Head of caudate nucleus (tissue), 42 donors: ENCODE data around the gene PHTF1.
"Not testable (repeated sequence)": the region's sequence is repeated elsewhere in the genome, so short reads cannot be mapped to it uniquely, and the experiment has no call there.

Experiments used
- DNase-seq, 42 donors: peaks; one replicate each; pipeline versions ENCODE4 v3.0.0 to v3.0.0-alpha.2; 2020 to 2021; ENCODE audit warnings: mixed read lengths in 7 of 42
- intact Hi-C: fragments of 100-400 bp; cut with DNase I; formaldehyde crosslinking; loops from one replicate; pipeline ENCODE4 v1.15.0; 2022

PHTF1 gene

GRCh38 chr1:113744114-113744513 lies 15.2 kb downstream of the PHTF1 start:
- no peak for DNase-seq
- intact Hi-C loops, result no loop called here

GRCh38 chr1:113742515-113742914 lies 16.8 kb downstream of the PHTF1 start:
- intact Hi-C loops, result no loop called here
- DNase-seq, result no peak

- intact Hi-C loops, result no loop called here
- no peak for DNase-seq
Observed at GRCh38 chr1:113734357-113735055, 24.8 kb downstream of the PHTF1 start.

GRCh38 chr1:113732802-113733201 lies 26.5 kb downstream of the PHTF1 start:
- DNase-seq, result peak in 7 of 42 donors; percentile 6 to 46 (median 19)
- intact Hi-C loops, result no loop called here

- intact Hi-C loops, result no loop called here
- DNase-seq, result no peak
Observed at GRCh38 chr1:113721010-113721409, 38.3 kb downstream of the PHTF1 start.

GRCh38 chr1:113718621-113719020 lies 40.7 kb downstream of the PHTF1 start:
- intact Hi-C loops, DNase-seq: not testable (repeated sequence)

GRCh38 chr1:113717506-113717905 lies 41.8 kb downstream of the PHTF1 start:
- intact Hi-C loops, DNase-seq: not testable (repeated sequence)

- no peak for DNase-seq
Observed at GRCh38 chr1:113714606-113715269, 44.5 kb downstream of the PHTF1 start.

GRCh38 chr1:113701429-113701828 lies 57.9 kb downstream of the PHTF1 start:
- no peak for DNase-seq
- intact Hi-C loops, result no loop called here

More at GRCh38 chr1:113714606-113715269, 44.5 kb downstream of the PHTF1 start:
- intact Hi-C loops, result no loop called here

- no peak for DNase-seq
- intact Hi-C loops, result no loop called here
Observed at GRCh38 chr1:113694910-113695309, 64.4 kb downstream of the PHTF1 start.

- DNase-seq, result no peak
- intact Hi-C loops, result no loop called here
Observed at GRCh38 chr1:113692824-113693431, 66.4 kb downstream of the PHTF1 start.

GRCh38 chr1:113692342-113692741 lies 66.9 kb downstream of the PHTF1 start:
- intact Hi-C loops, result no loop called here
- no peak for DNase-seq

- no peak for DNase-seq
- intact Hi-C loops, result no loop called here
Observed at GRCh38 chr1:113691184-113691583, 68.1 kb downstream of the PHTF1 start.

GRCh38 chr1:113686891-113687618 lies 72.2 kb downstream of the PHTF1 start:
- intact Hi-C loops, result no loop called here
- no peak for DNase-seq

GRCh38 chr1:113684153-113684541 lies 75.1 kb downstream of the PHTF1 start:
- no peak for DNase-seq
- intact Hi-C loops, result no loop called here

- no peak for DNase-seq
Observed at GRCh38 chr1:113683384-113684152, 75.7 kb downstream of the PHTF1 start.

GRCh38 chr1:113681596-113682337 lies 77.5 kb downstream of the PHTF1 start:
- intact Hi-C loops, result no loop called here
- peak in 35 of 42 donors; percentile 7 to 87 (median 47) for DNase-seq

More at GRCh38 chr1:113683384-113684152, 75.7 kb downstream of the PHTF1 start:
- intact Hi-C loops, result no loop called here

GRCh38 chr1:113678159-113678469 lies 81.2 kb downstream of the PHTF1 start:
- DNase-seq, result no peak
- intact Hi-C loops, result loop anchor here (5.0 kb wide), 1 partner anchor 536 kb away; no protein-coding TSS in a partner anchor
